ENCODE measurements around the gene ITPR3. TPM values are rescaled to one million over a fixed set of nuclear protein-coding genes. Genes with fewer than 3 reads are reported as not detected.

The ITPR3 gene
- total and polyA plus RNA-seq, 2 of the 13 experiments (the other 11 are each of a cell fraction or from before 2014, with no cell fraction given): 3.8 to 21.4 TPM

DNA sequence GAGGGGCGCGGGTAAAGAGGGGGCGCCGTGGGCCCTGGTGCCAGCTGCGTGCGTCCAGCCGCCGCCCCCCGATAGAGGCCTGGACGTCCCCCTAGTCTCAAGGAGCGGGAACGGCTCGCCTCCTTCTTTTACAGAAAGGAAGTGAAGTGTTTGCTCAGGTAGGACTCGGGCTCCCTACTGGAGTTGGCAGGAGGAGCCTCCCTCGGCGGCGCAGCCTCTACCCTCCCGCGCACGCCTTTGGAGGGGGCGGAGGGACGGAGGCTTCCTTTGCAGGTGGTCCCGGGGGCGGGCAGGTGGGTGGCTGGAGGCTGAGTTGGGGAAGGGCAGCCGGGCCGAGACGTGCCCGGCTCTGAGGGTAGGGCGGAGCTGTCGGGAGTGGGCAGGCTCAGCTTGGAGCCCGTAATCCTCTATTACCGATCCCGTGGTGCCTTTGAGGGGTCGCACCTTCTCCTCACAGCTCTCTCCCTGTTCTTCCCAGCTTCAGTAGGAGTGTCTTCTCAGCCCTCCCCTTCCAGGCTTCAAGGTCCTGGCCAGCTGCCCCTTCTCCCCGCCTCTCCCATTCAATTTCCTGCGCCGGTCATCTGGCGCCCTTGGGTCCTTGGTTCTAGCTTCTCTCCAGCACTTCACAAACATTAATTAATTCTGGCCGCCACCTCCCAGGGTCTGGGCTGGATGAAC is 728 bp downstream of the ITPR3 start:
- no peak overlapping the region for H3K27ac ChIP-seq (ENCODE audit: extremely low read length, insufficient read depth, low read length)
- H3K9me3 ChIP-seq (ENCODE audit: low read length): no peaks in the 10 kb centered on the region
- DNase-seq (ENCODE audit: low spot score) (no peak), ATAC-seq (peak; percentile 20), FAIRE-seq (no peak)
- H2AFZ ChIP-seq (ENCODE audit: low read length): no peak overlapping the region
- H3K4me1 ChIP-seq (ENCODE audit: insufficient read depth, low read length): peaks cover 52% of the 10 kb centered on the region
- H3K79me2 ChIP-seq (ENCODE audit: insufficient read depth, low read length): peaks cover 2% of the 10 kb centered on the region
- in situ Hi-C loops (cut with HindIII; ENCODE audit: extremely low pct_ligation_motif_present, low pct_unique_long_range_greater_than_20kb): loop anchor here (5.0 kb wide), 1 partner anchor 35 kb away; no protein-coding TSS in a partner anchor
- H3K9ac ChIP-seq (ENCODE audit: insufficient read depth, low read depth, low read length): peak overlapping the region; percentile 64
- POLR2A ChIA-PET: interaction anchor here (0.6 to 5.1 kb wide), 11 partner anchors 8 to 476 kb away, joined by 3 to 32 read pairs (median 5); partner anchors contain the start of gene BAK1
- H3K4me3 ChIP-seq (replicated peaks in 1 of 3; ENCODE audit: insufficient read depth in 1 of 3, low read depth in 2 of 3, low read length in 3 of 3): peak overlapping the region; percentile 80 to 86 (median 82)
- no TSS peak for BruUV-seq (replicated peaks)
- peaks cover 0 to 15% of the 10 kb centered on the region in 2 experiments; a peak in 3 of 5 replicates for H3K27me3 ChIP-seq (ENCODE audit: control insufficient read depth in 1 of 2, insufficient read depth in 2 of 2, low read length in 2 of 2)
- 13% methylated on average over 20 of the region's 39 CpGs for WGBS (ENCODE audit: low lambda C conversion rate)
- H3K36me3 ChIP-seq (replicated peaks in 1 of 2; ENCODE audit: control insufficient read depth in 1 of 2, insufficient read depth in 2 of 2, low read length in 2 of 2): no peaks in the 10 kb centered on the region
- no peaks in the 10 kb centered on the region; the same call in 1 of the 2 replicates for H4K20me1 ChIP-seq (ENCODE audit: insufficient read depth, low read length)
- intact Hi-C loops (cut with micrococcal nuclease; ENCODE audit: unreplicated experiment): no loop called here
- peak overlapping the region; percentile 96 for H3K4me2 ChIP-seq (ENCODE audit: low read depth, low read length)
- CTCF ChIA-PET (ENCODE audit: low intra/inter-chr PET ratio, low total read pairs): interaction anchor here (1.5 kb wide), 1 partner anchor 11 kb away, joined by 6 read pairs; no protein-coding TSS in a partner anchor
- TF ChIP-seq ZSCAN29 (CRISPR knock-in tag; conservative IDR thresholded peaks at IDR 0.05) (no peak), AGO2 (optimal IDR thresholded peaks at IDR 0.05; ENCODE audit: low read depth, low read length) (no peak), ZNF160 (CRISPR knock-in tag; IDR thresholded peaks at IDR 0.05) (no peak), NFE2L1 (CRISPR knock-in tag; IDR thresholded peaks at IDR 0.05; ENCODE audit: borderline replicate concordance) (no peak), SP5 (CRISPR knock-in tag; IDR thresholded peaks at IDR 0.05; ENCODE audit: borderline replicate concordance, low read depth) (0 out of 2 replicates have a peak, but pooled peaks have one; percentile 21), RFX3 (CRISPR knock-in tag; IDR thresholded peaks at IDR 0.05) (no peak), AKNA (CRISPR knock-in tag; IDR thresholded peaks at IDR 0.05; ENCODE audit: borderline replicate concordance) (no peak), ZNF772 (CRISPR knock-in tag; IDR thresholded peaks at IDR 0.05) (no peak), RXRA (CRISPR knock-in tag; IDR thresholded peaks at IDR 0.05) (peak; percentile 35; the same call in 1 of the 2 replicates), SAP130 (CRISPR knock-in tag; IDR thresholded peaks at IDR 0.05; ENCODE audit: low read depth) (peak; percentile 46), PAWR (CRISPR knock-in tag; IDR thresholded peaks at IDR 0.05; ENCODE audit: borderline replicate concordance) (no peak), ZNF430 (CRISPR knock-in tag; IDR thresholded peaks at IDR 0.05) (no peak), ZNF550 (CRISPR knock-in tag; IDR thresholded peaks at IDR 0.05; ENCODE audit: borderline replicate concordance) (no peak), FOXK1 (CRISPR knock-in tag; IDR thresholded peaks at IDR 0.05; ENCODE audit: borderline replicate concordance, low read depth) (no peak), NFRKB (IDR thresholded peaks at IDR 0.05) (no peak)
- TF ChIP-seq, protein P1, sequence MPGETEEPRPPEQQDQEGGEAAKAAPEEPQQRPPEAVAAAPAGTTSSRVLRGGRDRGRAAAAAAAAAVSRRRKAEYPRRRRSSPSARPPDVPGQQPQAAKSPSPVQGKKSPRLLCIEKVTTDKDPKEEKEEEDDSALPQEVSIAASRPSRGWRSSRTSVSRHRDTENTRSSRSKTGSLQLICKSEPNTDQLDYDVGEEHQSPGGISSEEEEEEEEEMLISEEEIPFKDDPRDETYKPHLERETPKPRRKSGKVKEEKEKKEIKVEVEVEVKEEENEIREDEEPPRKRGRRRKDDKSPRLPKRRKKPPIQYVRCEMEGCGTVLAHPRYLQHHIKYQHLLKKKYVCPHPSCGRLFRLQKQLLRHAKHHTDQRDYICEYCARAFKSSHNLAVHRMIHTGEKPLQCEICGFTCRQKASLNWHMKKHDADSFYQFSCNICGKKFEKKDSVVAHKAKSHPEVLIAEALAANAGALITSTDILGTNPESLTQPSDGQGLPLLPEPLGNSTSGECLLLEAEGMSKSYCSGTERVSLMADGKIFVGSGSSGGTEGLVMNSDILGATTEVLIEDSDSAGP (CRISPR knock-in tag; IDR thresholded peaks at IDR 0.05; ENCODE audit: borderline replicate concordance): peak; percentile 63; the same call in 1 of the 2 replicates

Data from HepG2 (cell line).